SW 1271 (cell line): ENCODE measurements around the gene CAMSAP3.

ENCODE experiments used
- DNase-seq, 2 experiments: peaks; one replicate each; lab custom pipeline; 2025; lab: John Stamatoyannopoulos, UW

The CAMSAP3 gene

DNA sequence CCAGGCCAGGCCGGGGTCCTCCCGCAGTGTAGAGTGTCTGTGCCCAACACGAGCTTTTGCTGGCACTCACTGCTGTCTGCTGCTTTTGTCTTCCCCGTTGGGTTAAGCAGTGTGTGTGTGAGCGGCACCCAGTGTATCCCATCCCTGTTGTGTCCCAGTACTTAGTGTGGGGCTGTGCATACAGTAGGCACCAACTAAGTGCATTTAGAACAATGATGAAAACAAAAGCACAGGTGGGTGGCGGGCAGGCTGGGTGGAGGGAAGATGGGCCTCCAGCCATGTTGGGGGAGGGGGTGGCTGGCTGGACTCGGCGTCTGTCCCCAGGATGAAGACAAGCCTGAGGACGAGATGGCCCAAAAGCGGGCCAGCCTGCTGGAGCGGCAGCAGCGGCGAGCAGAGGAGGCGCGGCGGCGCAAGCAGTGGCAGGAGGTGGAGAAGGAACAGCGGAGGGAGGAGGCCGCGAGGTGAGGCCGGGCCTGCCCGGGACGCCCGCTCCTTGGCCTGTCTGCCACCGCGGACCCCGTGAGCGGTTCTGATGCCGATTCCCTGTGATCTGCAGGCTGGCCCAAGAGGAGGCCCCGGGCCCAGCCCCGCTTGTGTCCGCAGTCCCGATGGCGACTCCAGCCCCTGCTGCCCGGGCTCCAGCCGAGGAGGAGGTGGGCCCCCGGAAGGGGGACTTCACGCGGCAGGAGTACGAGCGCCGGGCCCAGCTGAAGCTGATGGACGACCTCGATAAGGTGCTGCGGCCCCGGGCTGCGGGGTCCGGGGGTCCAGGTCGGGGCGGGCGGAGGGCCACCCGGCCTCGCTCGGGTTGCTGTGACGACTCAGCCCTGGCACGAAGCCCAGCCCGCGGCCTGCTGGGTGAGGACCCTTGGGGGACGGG is 19.4 kb downstream of the CAMSAP3 start:
- no peak for DNase-seq

DNA sequence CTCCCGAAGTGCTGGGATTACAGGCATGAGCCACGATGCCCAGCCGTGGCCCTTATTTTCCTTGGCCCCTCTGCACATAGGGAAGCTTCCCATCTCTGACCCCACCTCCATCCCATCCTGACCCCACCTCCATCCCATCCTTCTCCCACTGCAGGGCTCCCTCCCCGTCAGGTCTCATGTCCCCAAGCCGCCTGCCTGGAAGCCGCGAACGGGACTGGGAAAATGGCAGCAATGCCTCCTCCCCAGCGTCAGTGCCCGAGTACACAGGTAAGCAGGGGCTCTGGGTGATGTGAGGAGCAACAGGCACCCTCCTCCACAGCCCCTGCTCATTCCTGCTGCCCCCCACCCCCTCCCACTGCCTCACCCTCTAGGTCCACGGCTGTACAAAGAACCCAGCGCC is 21.5 kb downstream of the CAMSAP3 start:
- no peak for DNase-seq

DNA sequence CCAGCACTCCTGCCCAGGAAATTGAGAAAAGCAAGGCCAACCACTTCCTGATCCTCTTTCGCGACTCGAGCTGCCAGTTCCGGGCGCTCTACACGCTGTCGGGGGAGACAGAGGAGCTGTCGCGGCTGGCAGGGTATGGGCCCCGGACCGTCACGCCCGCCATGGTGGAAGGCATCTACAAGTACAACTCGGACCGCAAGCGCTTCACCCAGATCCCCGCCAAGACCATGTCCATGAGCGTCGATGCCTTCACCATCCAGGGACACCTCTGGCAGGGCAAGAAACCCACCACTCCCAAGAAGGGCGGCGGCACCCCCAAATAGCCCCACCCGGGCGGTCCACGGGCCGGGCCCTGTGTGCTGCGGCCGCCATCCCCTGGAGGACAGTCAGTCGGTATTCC is 22.1 kb downstream of the CAMSAP3 start:
- DNase-seq: no peak

GRCh38 chr19:7618348-7618747 is 22.7 kb downstream of the CAMSAP3 start:
- DNase-seq: no peak

DNA sequence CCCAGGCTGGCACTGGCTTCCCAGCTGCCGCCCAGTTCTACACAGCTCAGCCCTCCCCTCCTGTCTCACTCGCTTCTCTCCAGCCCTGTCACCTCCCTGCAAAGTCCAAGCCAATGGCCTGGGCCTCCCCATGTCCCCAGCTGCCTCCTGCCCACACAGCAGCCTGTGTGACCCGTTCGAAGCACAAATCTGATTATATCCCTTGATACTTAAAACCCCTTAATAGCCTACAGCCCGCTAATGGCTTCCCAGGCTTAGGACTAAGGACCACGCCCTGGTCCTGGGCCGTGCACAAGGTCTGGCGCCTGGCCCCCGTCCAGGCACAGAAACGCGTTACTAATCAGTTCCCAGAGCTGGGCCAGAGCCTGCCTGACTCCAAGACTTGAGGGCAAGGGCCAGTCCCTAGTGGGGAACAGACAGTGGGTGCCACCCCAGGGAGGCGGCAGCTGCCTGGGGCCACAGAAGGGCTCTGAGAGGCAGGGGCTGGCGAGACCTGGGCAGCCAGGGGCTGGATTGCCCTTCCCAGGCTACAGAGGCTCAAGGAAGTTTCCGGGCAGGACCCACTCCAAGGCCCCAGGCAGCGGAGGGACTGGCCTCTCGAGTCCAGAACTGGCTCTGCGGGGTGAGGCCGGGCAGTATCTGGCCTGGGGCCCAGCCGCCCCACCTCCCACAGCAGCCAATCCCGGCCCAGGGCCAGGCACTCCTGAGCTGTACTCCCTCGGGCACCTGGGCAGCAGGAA is 23.3 kb downstream of the CAMSAP3 start:
- DNase-seq: no peak

GRCh38 chr19:7619671-7620441 is 24.2 kb downstream of the CAMSAP3 start:
- no peak for DNase-seq

GRCh38 chr19:7620442-7621412 is 25.1 kb downstream of the CAMSAP3 start:
- DNase-seq: no peak

DNA sequence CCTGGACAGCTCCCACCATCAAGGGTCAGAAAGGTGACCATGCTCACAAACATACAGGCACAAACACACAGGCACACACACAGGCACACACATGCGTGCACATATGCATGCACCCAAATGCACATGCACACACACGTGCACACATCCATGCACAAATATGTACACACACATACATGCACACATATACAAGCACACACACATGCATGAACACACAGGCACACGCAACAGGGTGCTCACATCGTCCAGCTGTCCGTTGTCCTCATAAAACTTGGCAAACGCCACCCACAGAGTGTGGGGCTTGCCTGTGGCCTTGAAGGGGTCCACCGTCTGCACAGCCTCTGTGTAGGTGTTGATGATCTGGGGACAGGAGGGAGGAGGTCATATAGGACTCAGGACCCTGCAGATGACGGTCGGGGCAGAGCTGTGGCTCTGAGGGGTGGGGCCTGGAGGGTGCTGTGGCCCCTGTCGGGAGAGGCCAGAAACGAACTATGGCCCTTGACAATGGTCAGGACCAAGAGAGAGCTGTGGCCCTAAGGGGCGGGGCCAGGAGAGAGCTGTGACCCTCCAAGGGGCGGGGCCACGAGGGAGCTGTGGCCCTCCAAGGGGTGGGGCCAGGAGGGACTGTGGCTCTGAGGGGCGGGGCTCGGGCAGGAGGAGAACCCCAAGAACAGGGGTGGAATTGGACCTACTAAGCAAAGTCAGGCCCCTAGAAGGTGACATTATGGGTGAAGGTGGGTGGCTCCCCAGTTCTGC is 27.4 kb downstream of the CAMSAP3 start:
- DNase-seq: no peak

DNA sequence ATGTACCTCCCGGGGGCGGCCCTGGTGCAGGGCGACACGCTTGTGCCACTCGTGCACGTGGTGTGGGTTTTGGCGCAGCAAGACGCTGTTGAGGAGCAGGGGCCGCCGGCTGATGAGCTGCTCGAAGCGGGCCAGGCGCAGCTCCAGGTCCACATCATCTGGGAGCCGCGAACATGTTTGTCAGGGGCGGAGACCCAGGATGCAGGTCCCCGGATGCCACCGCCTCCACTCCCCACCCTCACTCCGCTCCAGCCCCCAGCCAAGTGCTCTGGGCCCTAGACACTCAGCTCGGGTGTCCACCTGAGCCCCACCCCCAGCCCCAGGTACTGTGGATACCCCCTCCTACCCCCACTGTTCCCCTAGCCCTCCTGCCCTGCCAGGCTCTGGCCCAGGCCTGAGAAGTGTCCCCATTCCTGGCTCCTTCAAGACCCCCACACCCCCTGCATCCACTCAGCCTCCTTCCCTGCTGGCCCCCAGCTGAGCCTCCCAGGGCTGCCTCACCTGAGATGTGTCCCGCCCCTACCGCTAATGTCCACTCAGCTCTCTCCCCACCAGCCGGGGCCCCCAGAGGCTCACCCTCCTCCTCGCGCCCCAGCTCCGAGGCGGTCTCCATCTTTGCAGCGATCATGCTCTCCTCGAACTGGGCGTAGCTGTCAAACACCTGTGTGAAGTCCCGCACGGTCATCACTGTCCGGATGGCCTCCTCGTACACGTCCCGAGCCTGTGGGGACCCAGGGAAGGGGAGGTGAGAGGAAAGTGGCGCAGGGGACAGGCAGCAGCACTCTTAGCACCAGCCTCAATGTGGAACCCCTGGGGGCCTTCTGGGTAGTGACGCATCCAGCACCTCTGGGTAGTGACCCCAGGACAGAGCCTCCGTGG is 28.3 kb downstream of the CAMSAP3 start:
- DNase-seq: no peak

DNA sequence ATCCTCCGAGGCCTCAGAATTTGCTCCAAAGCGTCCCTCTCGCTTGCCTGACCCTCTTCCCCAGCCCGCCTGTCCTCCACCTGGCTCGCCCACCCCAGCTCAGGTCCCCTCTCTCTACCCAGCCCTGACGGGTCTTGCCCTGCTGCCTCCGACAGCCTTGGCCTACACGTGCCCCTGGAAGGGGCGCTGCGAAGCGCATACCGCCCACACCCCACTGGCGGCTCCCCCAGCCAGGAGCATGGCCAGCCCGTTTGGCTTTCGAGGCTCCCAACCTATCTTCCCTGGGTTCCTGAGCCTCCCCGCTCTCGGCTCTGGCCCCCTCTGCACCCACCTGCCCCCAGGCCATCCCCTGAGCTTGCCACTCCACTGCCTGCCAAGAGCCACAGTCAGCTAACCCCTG is 29.1 kb downstream of the CAMSAP3 start:
- no peak for DNase-seq

DNA sequence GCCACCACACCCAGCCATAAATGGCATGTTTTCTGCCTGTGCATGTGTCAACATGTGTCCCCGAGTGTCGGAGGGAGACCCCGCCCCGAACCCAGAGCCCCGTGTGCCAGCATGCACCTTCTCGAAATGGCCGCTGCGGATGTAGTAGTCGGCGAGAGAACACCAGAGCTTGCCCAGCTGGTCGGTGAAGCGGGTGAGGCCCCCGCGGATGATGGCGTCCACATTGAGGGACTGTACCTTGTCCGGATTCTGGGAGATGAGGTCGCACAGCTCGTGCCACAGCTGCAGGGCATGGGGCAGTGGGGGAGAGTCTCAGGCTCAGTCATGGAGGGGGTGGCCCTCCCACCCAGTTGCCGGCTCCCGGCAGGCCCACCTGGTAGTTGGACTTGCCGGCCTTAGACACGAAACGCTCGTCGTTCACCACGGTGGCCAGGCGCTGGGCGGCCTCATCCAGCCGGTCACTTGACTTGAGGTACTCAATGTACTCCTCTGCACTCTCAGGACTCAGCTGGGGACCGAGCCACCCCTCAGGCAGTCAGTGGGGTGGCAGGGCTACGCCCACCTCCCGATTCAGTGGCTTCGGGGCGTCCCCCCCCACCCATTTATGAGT is 30.2 kb downstream of the CAMSAP3 start:
- no peak for DNase-seq

- no peak for DNase-seq
These were observed 31.5 kb downstream of the CAMSAP3 start for GRCh38 chr19:7627166-7627565.

GRCh38 chr19:7628589-7629311 is 33.1 kb downstream of the CAMSAP3 start:
- DNase-seq: no peak

- DNase-seq: peak; percentile 94 to 98
These were observed 33.8 kb downstream of the CAMSAP3 start, which contains the start of the genes PET100 and XAB2 for GRCh38 chr19:7629347-7630054. Gene PET100 (plus strand): TSS chr19:7629793. CDS start chr19:7629834, 41 bp downstream. Gene XAB2 (minus strand): TSS chr19:7629545. CDS start chr19:7629527, 18 bp downstream.

- DNase-seq: no peak
These were observed 35.9 kb downstream of the CAMSAP3 start for GRCh38 chr19:7631577-7631976.

- no peak for DNase-seq
These were observed 36.9 kb downstream of the CAMSAP3 start for GRCh38 chr19:7632340-7633203.

GRCh38 chr19:7633698-7634097 is 38.0 kb downstream of the CAMSAP3 start, which contains the start of gene PCP2:
Gene PCP2 (minus strand): TSS chr19:7633719. CDS start chr19:7633457, 262 bp downstream.
- DNase-seq: no peak
